ENCODE measurements around the gene AVL9.

GRCh38 chr7:32518534-32519140 is 23.3 kb downstream of the AVL9 start:
- TF ChIP-seq, protein P1, sequence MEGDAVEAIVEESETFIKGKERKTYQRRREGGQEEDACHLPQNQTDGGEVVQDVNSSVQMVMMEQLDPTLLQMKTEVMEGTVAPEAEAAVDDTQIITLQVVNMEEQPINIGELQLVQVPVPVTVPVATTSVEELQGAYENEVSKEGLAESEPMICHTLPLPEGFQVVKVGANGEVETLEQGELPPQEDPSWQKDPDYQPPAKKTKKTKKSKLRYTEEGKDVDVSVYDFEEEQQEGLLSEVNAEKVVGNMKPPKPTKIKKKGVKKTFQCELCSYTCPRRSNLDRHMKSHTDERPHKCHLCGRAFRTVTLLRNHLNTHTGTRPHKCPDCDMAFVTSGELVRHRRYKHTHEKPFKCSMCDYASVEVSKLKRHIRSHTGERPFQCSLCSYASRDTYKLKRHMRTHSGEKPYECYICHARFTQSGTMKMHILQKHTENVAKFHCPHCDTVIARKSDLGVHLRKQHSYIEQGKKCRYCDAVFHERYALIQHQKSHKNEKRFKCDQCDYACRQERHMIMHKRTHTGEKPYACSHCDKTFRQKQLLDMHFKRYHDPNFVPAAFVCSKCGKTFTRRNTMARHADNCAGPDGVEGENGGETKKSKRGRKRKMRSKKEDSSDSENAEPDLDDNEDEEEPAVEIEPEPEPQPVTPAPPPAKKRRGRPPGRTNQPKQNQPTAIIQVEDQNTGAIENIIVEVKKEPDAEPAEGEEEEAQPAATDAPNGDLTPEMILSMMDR (conservative IDR thresholded peaks at IDR 0.05 in 1 of 2, IDR thresholded peaks at IDR 0.05 in 1 of 2; ENCODE audit: extremely low read depth in 1 of 2, insufficient read depth in 1 of 2, low read depth in 1 of 2, low read length in 2 of 2) = no peak
- no peak for TF ChIP-seq EZH2 (IDR thresholded peaks at IDR 0.05; ENCODE audit: borderline replicate concordance, low read length)

Measured in mammary epithelial cell (primary cell).